ENCODE measurements around the gene MCM3AP. TPM values are rescaled to one million over a fixed set of nuclear protein-coding genes. Genes with fewer than 3 reads are reported as not detected.
A peak's percentile ranks its signal among the peaks of the same experiment; 100 is the strongest.

MCM3AP gene
- total and polyA plus RNA-seq, 8 donors, result 77.4 to 106 (median 94.9) TPM

DNA sequence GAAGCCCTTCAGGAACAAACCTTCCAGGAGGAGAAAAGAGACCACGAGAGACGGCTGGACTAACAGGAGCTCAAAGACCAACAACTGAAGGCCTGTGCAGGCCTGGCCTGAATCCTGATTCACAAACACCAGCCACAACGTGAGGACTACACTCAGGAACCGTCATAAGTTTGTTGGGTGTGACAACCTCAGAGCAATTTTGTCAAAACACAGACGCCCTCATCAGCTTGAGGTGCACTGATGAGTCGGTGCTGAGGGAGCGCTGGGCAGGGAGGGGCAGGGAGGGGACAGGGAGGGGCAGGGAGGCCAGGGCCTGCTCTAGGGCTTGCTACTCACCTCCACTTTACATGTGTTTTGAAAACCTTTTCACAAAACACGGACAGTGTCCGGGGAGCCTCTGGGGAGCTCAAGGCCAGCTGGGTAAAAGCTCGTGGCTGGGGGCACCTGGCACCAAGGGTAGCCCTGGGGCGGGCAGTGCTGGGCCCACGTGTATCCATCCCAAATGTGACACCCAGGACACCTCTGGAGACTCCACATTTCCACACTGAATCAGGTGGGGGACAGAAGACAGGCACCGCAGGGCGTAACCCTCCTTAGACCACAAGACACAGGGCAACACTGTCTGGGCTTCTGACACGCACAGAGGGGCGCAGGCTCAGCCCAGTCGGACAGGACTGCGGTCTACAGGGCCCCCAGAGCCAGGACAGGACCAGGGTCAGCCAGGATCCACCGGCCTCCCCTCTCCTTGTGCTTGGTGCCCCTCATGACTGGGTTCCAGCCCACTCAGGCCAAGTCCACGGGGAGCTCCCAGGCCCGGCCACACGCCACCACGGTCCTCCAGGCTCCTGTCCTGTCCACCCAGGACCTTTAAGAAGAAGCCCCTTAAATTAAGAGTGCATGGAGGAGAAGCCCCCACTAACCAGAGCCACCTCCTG, 73.4 kb downstream of the MCM3AP start:
- intact Hi-C loops (cut with DNase I), result no loop called here
- no peak overlapping the region for H3K27ac ChIP-seq
- DNase-seq, result no peak
- TF ChIP-seq, protein P1, sequence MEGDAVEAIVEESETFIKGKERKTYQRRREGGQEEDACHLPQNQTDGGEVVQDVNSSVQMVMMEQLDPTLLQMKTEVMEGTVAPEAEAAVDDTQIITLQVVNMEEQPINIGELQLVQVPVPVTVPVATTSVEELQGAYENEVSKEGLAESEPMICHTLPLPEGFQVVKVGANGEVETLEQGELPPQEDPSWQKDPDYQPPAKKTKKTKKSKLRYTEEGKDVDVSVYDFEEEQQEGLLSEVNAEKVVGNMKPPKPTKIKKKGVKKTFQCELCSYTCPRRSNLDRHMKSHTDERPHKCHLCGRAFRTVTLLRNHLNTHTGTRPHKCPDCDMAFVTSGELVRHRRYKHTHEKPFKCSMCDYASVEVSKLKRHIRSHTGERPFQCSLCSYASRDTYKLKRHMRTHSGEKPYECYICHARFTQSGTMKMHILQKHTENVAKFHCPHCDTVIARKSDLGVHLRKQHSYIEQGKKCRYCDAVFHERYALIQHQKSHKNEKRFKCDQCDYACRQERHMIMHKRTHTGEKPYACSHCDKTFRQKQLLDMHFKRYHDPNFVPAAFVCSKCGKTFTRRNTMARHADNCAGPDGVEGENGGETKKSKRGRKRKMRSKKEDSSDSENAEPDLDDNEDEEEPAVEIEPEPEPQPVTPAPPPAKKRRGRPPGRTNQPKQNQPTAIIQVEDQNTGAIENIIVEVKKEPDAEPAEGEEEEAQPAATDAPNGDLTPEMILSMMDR (IDR thresholded peaks at IDR 0.05), result no peak
- H3K4me3 ChIP-seq, result no peak overlapping the region
- H3K36me3 ChIP-seq, result peaks cover 0 to 98% of the 10 kb centered on the region in 2 donors
- ATAC-seq, result no peak
- no peaks in the 10 kb centered on the region for H3K9me3 ChIP-seq
- H3K4me1 ChIP-seq, result no peaks in the 10 kb centered on the region
- no peaks in the 10 kb centered on the region for H3K27me3 ChIP-seq

DNA sequence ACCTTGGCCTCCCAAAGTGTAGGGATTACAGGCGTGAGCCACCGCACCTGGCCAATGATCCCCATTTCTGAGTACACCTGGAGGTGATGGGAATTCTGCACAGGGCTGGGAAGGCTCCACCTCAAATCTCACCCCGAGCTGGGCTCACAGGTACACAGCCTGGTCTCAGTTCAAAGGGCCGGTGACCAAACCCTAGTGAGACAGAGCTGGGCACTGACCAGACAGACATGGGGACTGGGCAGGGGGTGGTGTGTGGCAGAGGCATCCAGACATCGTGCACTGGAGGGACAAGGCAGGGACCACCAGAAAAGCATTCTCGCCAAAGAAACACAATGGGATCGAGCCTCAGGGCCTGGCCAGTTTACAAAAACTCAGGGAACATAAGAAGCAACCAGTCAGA, 74.0 kb downstream of the MCM3AP start:
- H3K36me3 ChIP-seq, result peaks cover 0 to 100% of the 10 kb centered on the region in 2 donors
- TF ChIP-seq, protein P1 (IDR thresholded peaks at IDR 0.05), result no peak
- H3K27me3 ChIP-seq, result no peaks in the 10 kb centered on the region
- no peak overlapping the region for H3K4me3 ChIP-seq
- H3K4me1 ChIP-seq, result no peaks in the 10 kb centered on the region
- no peak for DNase-seq
- no peaks in the 10 kb centered on the region for H3K9me3 ChIP-seq
- no peak for ATAC-seq
- no peak overlapping the region for H3K27ac ChIP-seq
- intact Hi-C loops (cut with DNase I), result no loop called here

DNA sequence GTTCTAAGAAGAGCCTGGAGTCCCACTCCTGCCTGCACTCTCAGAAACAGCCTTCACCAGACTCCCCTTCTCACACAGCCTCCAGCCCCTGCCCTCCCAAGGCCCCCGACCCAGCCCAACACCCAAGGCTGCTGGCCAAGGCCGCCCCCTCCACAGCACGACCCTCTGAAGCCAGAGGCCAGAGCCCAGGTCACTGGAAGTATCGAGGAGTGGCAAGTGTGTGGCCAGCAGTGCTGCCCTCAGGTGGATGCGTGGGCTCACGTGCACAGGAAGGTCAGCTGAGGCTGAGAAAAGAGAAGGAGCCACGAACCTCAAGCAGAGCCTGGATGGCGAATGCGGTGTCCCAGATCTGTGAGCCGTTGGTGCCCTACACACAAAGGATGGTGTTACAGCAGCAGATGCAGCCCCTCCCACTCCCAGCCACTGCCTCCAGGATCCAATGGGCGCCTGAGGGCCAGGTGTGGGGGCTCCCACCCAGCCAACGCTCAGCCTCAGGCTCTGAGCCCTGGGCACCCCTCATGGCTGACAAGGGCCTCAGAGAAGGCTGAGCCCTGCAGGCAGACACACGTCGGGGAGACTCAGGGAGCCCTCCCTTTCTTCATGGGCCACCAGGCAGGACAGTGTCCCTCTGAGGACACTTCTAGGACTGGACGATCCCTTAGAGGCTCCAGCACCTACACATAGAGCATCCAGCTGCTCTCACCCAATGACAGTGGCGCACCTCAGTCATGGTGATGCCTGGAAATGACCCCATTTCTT, 74.9 kb downstream of the MCM3AP start:
- Histone ChIP-seq H3K27ac (no peak overlapping the region), H3K9me3 (no peaks in the 10 kb centered on the region), H3K4me1 (no peaks in the 10 kb centered on the region), H3K36me3 (peaks cover 0 to 100% of the 10 kb centered on the region in 2 donors), H3K4me3 (no peak overlapping the region), H3K27me3 (no peaks in the 10 kb centered on the region)
- ATAC-seq, result no peak
- DNase-seq, result no peak
- TF ChIP-seq, protein P1 (IDR thresholded peaks at IDR 0.05), result no peak
- intact Hi-C loops (cut with DNase I), result no loop called here

DNA sequence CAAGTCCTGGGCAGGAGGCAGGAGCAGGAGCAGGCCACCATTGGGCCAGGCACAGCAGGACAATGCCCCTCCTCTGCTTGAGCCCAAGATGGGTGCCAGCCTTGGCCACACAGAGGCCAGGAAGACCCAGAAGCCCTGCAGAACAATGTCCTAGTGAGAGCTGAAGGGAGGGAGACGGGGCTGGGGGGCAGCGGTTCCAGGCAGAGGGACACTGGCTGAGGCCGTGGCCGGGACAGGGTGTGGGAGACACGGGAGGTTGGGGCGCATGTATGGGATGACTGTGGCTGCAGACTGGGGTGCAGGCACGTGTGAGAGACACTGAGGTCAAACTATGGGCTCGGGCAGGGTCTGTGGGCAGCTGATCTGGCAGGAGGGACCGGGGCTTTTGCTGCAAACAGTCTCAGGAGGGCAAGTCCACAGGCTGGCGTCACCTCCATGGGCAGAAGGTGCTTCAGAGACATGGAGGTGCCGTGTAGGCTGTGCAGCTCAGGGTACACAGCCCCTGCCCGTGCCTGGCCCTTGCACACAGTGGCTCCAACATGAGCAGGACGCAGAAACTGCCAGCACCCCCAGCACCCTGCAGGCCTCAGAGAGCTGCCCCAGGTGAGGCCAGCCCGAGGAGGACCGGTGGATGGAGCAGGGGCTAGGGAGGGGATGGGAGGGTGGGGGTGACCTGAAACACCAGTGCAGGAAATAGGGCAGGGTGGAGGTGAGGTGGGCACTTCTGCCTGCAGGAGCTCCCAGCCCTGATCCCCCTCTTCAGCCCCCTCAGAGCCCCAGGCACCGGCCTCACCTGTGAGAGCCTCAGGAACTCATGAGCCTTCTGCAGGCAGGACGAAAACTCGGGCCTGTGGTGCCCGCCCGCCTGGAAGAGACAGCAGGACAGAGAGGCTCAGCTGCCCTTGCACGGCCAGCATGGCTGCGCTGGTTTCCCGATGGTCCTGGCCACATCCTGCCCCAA, 76.4 kb downstream of the MCM3AP start:
- Histone ChIP-seq H3K9me3 (no peaks in the 10 kb centered on the region), H3K27me3 (no peaks in the 10 kb centered on the region), H3K4me1 (no peaks in the 10 kb centered on the region), H3K4me3 (no peak overlapping the region), H3K27ac (no peak overlapping the region), H3K36me3 (peaks cover 0 to 99% of the 10 kb centered on the region in 2 donors)
- TF ChIP-seq, protein P1 (IDR thresholded peaks at IDR 0.05), result no peak
- DNase-seq (peak in 1 of 4 donors; percentile 73), ATAC-seq (no peak)
- intact Hi-C loops (cut with DNase I), result no loop called here

Data from left lung (tissue), 10 donors.